Astrocyte (in vitro differentiated cells and primary cell): ENCODE data around the gene SKIC2.

Experiments
- EZH2 ChIP-seq: IDR thresholded peaks from 2 replicates; pipeline ENCODE4 v1.6.1; 2012; ENCODE audit warnings: mild to moderate bottlenecking, low read length, inconsistent platforms; ENCODE audit not compliant: insufficient read depth
- TF ChIP-seq, protein P1 (sequence below): IDR thresholded peaks from 2 replicates; pipeline ENCODE4 v1.5.1; 2011; ENCODE audit warnings: low read depth, mild to moderate bottlenecking, inconsistent platforms, low read length, moderate library complexity; ENCODE audit not compliant: insufficient read depth

DNA sequence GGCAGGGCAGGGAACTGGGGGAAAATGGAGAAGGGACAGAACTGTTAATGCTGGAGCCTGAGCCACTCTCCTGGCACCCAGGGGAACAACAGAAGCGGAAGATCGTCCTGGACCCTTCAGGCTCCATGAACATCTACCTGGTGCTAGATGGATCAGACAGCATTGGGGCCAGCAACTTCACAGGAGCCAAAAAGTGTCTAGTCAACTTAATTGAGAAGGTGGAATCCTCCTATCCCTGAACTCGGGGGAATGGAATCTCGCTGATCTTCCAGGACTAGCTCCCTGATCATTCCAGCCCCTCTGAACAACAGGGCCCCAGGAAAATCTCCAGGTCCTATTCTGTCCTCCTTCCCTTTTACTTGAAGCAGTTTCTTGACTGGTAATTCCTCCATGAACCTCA lies 11.1 kb upstream of the SKIC2 start:
- TF ChIP-seq, protein P1, sequence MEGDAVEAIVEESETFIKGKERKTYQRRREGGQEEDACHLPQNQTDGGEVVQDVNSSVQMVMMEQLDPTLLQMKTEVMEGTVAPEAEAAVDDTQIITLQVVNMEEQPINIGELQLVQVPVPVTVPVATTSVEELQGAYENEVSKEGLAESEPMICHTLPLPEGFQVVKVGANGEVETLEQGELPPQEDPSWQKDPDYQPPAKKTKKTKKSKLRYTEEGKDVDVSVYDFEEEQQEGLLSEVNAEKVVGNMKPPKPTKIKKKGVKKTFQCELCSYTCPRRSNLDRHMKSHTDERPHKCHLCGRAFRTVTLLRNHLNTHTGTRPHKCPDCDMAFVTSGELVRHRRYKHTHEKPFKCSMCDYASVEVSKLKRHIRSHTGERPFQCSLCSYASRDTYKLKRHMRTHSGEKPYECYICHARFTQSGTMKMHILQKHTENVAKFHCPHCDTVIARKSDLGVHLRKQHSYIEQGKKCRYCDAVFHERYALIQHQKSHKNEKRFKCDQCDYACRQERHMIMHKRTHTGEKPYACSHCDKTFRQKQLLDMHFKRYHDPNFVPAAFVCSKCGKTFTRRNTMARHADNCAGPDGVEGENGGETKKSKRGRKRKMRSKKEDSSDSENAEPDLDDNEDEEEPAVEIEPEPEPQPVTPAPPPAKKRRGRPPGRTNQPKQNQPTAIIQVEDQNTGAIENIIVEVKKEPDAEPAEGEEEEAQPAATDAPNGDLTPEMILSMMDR = no peak
- no peak for TF ChIP-seq EZH2
